Body of pancreas (tissue), 4 donors: ENCODE results near the gene MYOCD. TPM values are rescaled to one million over a fixed set of nuclear protein-coding genes. Genes with fewer than 3 reads are reported as not detected.

Source experiments
- ATAC-seq: fragments of 150-250 bp; one replicate; pipeline ENCODE4 v1.9.1; 2016
- DNase-seq, 4 donors: peaks; one replicate each; pipeline ENCODE4 v3.0.0-alpha.2; 2019
- H3K27ac ChIP-seq, 4 donors: fragments of 200-600 bp; sonication (generic); 1 replicate in 3 of 4; 2 replicates in 1 of 4; pipeline versions ENCODE4 v1.5.1 to v1.6.1; 2016 to 2019; ENCODE audit warnings: mild to moderate bottlenecking in 1 of 4, mixed read lengths in 1 of 4, moderate library complexity in 1 of 4
- H3K27me3 ChIP-seq, 2 donors: fragments of 200-600 bp; sonication (generic); one replicate each; pipeline ENCODE4 v1.6.0; 2016; ENCODE audit warnings: mild to moderate bottlenecking in 1 of 2
- H3K36me3 ChIP-seq, 2 donors: fragments of 200-600 bp; sonication (generic); replicated peaks in 1 of 2; 2 replicates each; pipeline ENCODE4 v1.5.1; 2016; ENCODE audit warnings: low read depth in 2 of 2; ENCODE audit not compliant: insufficient read depth in 1 of 2
- H3K4me1 ChIP-seq: fragments of 200-600 bp; sonication (generic); one replicate; pipeline ENCODE4 v1.6.0; 2016
- H3K4me3 ChIP-seq, 2 donors: fragments of 200-600 bp; sonication (generic); 1 replicate in 1 of 2; 2 replicates in 1 of 2; pipeline ENCODE4 v1.5.1; 2016 to 2019
- H3K9me3 ChIP-seq, 3 donors: fragments of 200-600 bp; sonication (generic); 1 replicate in 2 of 3; 2 replicates in 1 of 3; pipeline ENCODE4 v1.5.1; 2016
- CTCF ChIP-seq, 7 experiments: fragments of 450-650 bp in 4 of 7; fragments of 200-600 bp in 3 of 7; sonication (generic) in 3 of 7; IDR thresholded peaks; one replicate each; pipeline ENCODE4 v1.5.1; 2016 to 2019; ENCODE audit warnings: antibody characterized with exemption in 7 of 7
- POLR2A ChIP-seq, 3 donors: fragments of 450-650 bp; IDR thresholded peaks; one replicate each; pipeline ENCODE4 v1.6.1; 2016; ENCODE audit warnings: antibody characterized with exemption in 3 of 3, mild to moderate bottlenecking in 2 of 3
- whole genome bisulfite sequencing, 2 donors: methylation state at CpG; one replicate each; pipeline ENCODE4 v1.1.5; 2017; 5-methylcytosine and 5-hydroxymethylcytosine counted together
- intact Hi-C: fragments of 100-400 bp; cut with DNase I; formaldehyde crosslinking; loops from one replicate; pipeline ENCODE4 v1.15.1; 2023
- total RNA-seq, 2 donors: library from RNA; depleted of rRNA; stranded (reverse); fragments of >200 nt; gene quantifications; one replicate each; pipeline ENCODE4 v1.1.0, GENCODE V29; 2016

MYOCD gene
- total RNA-seq: under 1 TPM; 0.52 to 0.66 TPM

- ATAC-seq (peak; percentile 33), DNase-seq (peak in 2 of 4 donors; percentile 8 to 14)
- no peak within 1 kb of the TSS for H3K27ac ChIP-seq
- 1 to 2% methylated on average over 22 to 74 of the region's 78 CpGs for WGBS, 2 donors
- peaks cover 13% of the 10 kb centered on the region for H3K4me1 ChIP-seq
- intact Hi-C loops: no loop called here
- H3K9me3 ChIP-seq: no peaks in the 10 kb centered on the region
- no peaks in the 10 kb centered on the region for H3K36me3 ChIP-seq
- H3K4me3 ChIP-seq: peak within 1 kb of the TSS in 1 of 2 donors; percentile 11
- TF ChIP-seq POLR2A (IDR thresholded peaks at IDR 0.05) (no peak), CTCF (IDR thresholded peaks at IDR 0.05) (no peak)
- H3K27me3 ChIP-seq: peaks cover 0 to 10% of the 10 kb centered on the region in 2 donors
These were observed at the start of gene MYOCD for GRCh38 chr17:12665263-12666210. Gene MYOCD (plus strand): TSS chr17:12665890. CDS start chr17:12666189, 299 bp downstream.

GRCh38 chr17:12616161-12616560 is 49.5 kb upstream of the MYOCD start:
- ATAC-seq: no peak
- no peaks in the 10 kb centered on the region for H3K9me3 ChIP-seq
- TF ChIP-seq POLR2A (IDR thresholded peaks at IDR 0.05) (no peak), CTCF (IDR thresholded peaks at IDR 0.05) (no peak)
- no peak overlapping the region for H3K27ac ChIP-seq
- no peak overlapping the region for H3K4me3 ChIP-seq
- H3K36me3 ChIP-seq: no peaks in the 10 kb centered on the region
- 81 to 95% methylated on average over 2 of the region's 2 CpGs for WGBS, 2 donors
- peaks cover 0 to 4% of the 10 kb centered on the region in 2 donors for H3K27me3 ChIP-seq
- no peaks in the 10 kb centered on the region for H3K4me1 ChIP-seq
- no peak for DNase-seq
- intact Hi-C loops: no loop called here

- H3K9me3 ChIP-seq: no peaks in the 10 kb centered on the region
- H3K4me1 ChIP-seq: no peaks in the 10 kb centered on the region
- H3K36me3 ChIP-seq: no peaks in the 10 kb centered on the region
- no peak for ATAC-seq
- 71 to 79% methylated on average over 2 of the region's 2 CpGs for WGBS, 2 donors
- H3K27ac ChIP-seq: no peak overlapping the region
- intact Hi-C loops: no loop called here
- H3K4me3 ChIP-seq: no peak overlapping the region
- peaks cover 0 to 4% of the 10 kb centered on the region in 2 donors for H3K27me3 ChIP-seq
- TF ChIP-seq POLR2A (IDR thresholded peaks at IDR 0.05): no peak
- TF ChIP-seq CTCF (IDR thresholded peaks at IDR 0.05): no peak
- no peak for DNase-seq
These were observed 47.1 kb upstream of the MYOCD start for GRCh38 chr17:12618557-12618956.

- no peak for TF ChIP-seq POLR2A (IDR thresholded peaks at IDR 0.05)
- no peak for TF ChIP-seq CTCF (IDR thresholded peaks at IDR 0.05)
- Histone ChIP-seq H3K27me3 (peaks cover 0 to 4% of the 10 kb centered on the region in 2 donors), H3K9me3 (no peaks in the 10 kb centered on the region), H3K27ac (no peak overlapping the region), H3K36me3 (no peaks in the 10 kb centered on the region), H3K4me1 (no peaks in the 10 kb centered on the region), H3K4me3 (no peak overlapping the region)
- intact Hi-C loops: no loop called here
- no peak for ATAC-seq
- no peak for DNase-seq
- WGBS, 2 donors: 37 to 51% methylated on average over 7 of the region's 7 CpGs
These were observed 46.1 kb upstream of the MYOCD start for GRCh38 chr17:12619459-12620199.
